IPS-20b (cell line): ENCODE results near the gene ZNF446.

ENCODE experiments used
- H3K27ac ChIP-seq: one replicate; pipeline ENCODE4 v1.5.1; 2013; ENCODE audit warnings: low read length
- H3K27me3 ChIP-seq: 2 replicates; pipeline ENCODE4 v1.6.1; 2013; ENCODE audit warnings: mild to moderate bottlenecking, low read length, inconsistent platforms; ENCODE audit not compliant: insufficient read depth
- H3K36me3 ChIP-seq: 2 replicates; pipeline ENCODE4 v1.6.1; 2013; ENCODE audit warnings: low read depth, mild to moderate bottlenecking, inconsistent platforms, low read length, moderate library complexity; ENCODE audit not compliant: insufficient read depth
- H3K4me1 ChIP-seq: 2 replicates; pipeline ENCODE4 v1.6.1; 2013; ENCODE audit warnings: mild to moderate bottlenecking, control low read depth, inconsistent platforms, low read length, moderate library complexity; ENCODE audit not compliant: insufficient read depth
- H3K4me3 ChIP-seq: 2 replicates; pipeline ENCODE4 v1.5.1; 2013; ENCODE audit warnings: mild to moderate bottlenecking, low read length, inconsistent platforms
- H3K9ac ChIP-seq: 2 replicates; pipeline ENCODE4 v1.6.1; 2013; ENCODE audit warnings: low read depth, mild to moderate bottlenecking, inconsistent platforms, low read length, moderate library complexity
- H3K9me3 ChIP-seq: 2 replicates; pipeline ENCODE4 v1.6.1; 2013; ENCODE audit warnings: mild to moderate bottlenecking, low read depth, low read length, inconsistent platforms; ENCODE audit not compliant: insufficient read depth

Gene ZNF446

GRCh38 chr19:58519087-58519354 lies 42.9 kb downstream of the ZNF446 start:
- Histone ChIP-seq H3K4me1 (peaks cover 30% of the 10 kb centered on the region; the same call in 1 of the 2 replicates), H3K9me3 (no peaks in the 10 kb centered on the region), H3K36me3 (peaks cover 4% of the 10 kb centered on the region; the same call in 1 of the 2 replicates), H3K4me3 (peak overlapping the region; percentile 73), H3K9ac (peak overlapping the region; percentile 93), H3K27me3 (no peaks in the 10 kb centered on the region), H3K27ac (peak overlapping the region; percentile 74)

GRCh38 chr19:58519355-58520256 lies 43.5 kb downstream of the ZNF446 start, which contains the start of gene ZBTB45:
Gene ZBTB45, minus strand, starts transcription at chr19:58519810. Its CDS starts 2,137 bp downstream, at chr19:58517673.
- H3K9me3 ChIP-seq = no peaks in the 10 kb centered on the region
- H3K9ac ChIP-seq = peak within 1 kb of the TSS; percentile 93
- H3K27me3 ChIP-seq = no peaks in the 10 kb centered on the region
- H3K36me3 ChIP-seq = peaks cover 4% of the 10 kb centered on the region; the same call in 1 of the 2 replicates
- peak within 1 kb of the TSS; percentile 74 for H3K27ac ChIP-seq
- H3K4me1 ChIP-seq = peaks cover 27% of the 10 kb centered on the region; the same call in 1 of the 2 replicates
- H3K4me3 ChIP-seq = peak within 1 kb of the TSS; percentile 73

GRCh38 chr19:58520257-58520599 lies 44.1 kb downstream of the ZNF446 start:
- Histone ChIP-seq H3K4me1 (peaks cover 26% of the 10 kb centered on the region; the same call in 1 of the 2 replicates), H3K27me3 (no peaks in the 10 kb centered on the region), H3K9ac (peak overlapping the region; percentile 93; the same call in 1 of the 2 replicates), H3K27ac (no peak overlapping the region), H3K36me3 (peaks cover 4% of the 10 kb centered on the region; the same call in 1 of the 2 replicates), H3K9me3 (no peaks in the 10 kb centered on the region), H3K4me3 (peak overlapping the region; percentile 73)

- H3K9me3 ChIP-seq = no peaks in the 10 kb centered on the region
- no peak overlapping the region for H3K27ac ChIP-seq
- no peak overlapping the region for H3K4me3 ChIP-seq
- peaks cover 3% of the 10 kb centered on the region; the same call in 1 of the 2 replicates for H3K36me3 ChIP-seq
- peak overlapping the region; percentile 21; the same call in 1 of the 2 replicates for H3K9ac ChIP-seq
- H3K27me3 ChIP-seq = no peaks in the 10 kb centered on the region
- H3K4me1 ChIP-seq = peaks cover 14% of the 10 kb centered on the region; the same call in 1 of the 2 replicates
Observed at GRCh38 chr19:58521651-58522050, 45.5 kb downstream of the ZNF446 start.

- peaks cover 14% of the 10 kb centered on the region; the same call in 1 of the 2 replicates for H3K4me1 ChIP-seq
- H3K9ac ChIP-seq = no peak overlapping the region
- no peaks in the 10 kb centered on the region for H3K36me3 ChIP-seq
- no peak overlapping the region for H3K4me3 ChIP-seq
- no peaks in the 10 kb centered on the region for H3K9me3 ChIP-seq
- H3K27ac ChIP-seq = no peak overlapping the region
- no peaks in the 10 kb centered on the region for H3K27me3 ChIP-seq
Observed at GRCh38 chr19:58522709-58523108, 46.6 kb downstream of the ZNF446 start.

GRCh38 chr19:58529405-58529804 lies 53.3 kb downstream of the ZNF446 start:
- Histone ChIP-seq H3K27me3 (peaks cover 12% of the 10 kb centered on the region), H3K9ac (no peak overlapping the region), H3K4me1 (no peaks in the 10 kb centered on the region), H3K9me3 (no peaks in the 10 kb centered on the region), H3K27ac (no peak overlapping the region), H3K4me3 (no peak overlapping the region), H3K36me3 (no peaks in the 10 kb centered on the region)
